Stimulated activated CD4-positive, alpha-beta T cell treated with anti-CD3 and anti-CD28 coated beads, Interleukin-2, amount 100 ng/mL, for 48 hours (primary cell): ENCODE results near the gene STX18.
"Not testable (repeated sequence)": the region's sequence is repeated elsewhere in the genome, so short reads cannot be mapped to it uniquely, and the experiment has no call there.

ENCODE experiments used
- DNase-seq, 2 donors: peaks; one replicate each; pipeline ENCODE4 v3.0.0-alpha.2; 2020

STX18 gene

GRCh38 chr4:4552042-4552441 lies 10.2 kb upstream of the STX18 start:
- DNase-seq, result not testable (repeated sequence)

- not testable (repeated sequence) for DNase-seq
These were observed 8.3 kb upstream of the STX18 start for GRCh38 chr4:4550161-4550560.

- DNase-seq, result no peak
These were observed 7.7 kb upstream of the STX18 start for GRCh38 chr4:4549534-4549933.

- DNase-seq, result no peak
These were observed 1.1 kb upstream of the STX18 start for GRCh38 chr4:4542774-4543485.

GRCh38 chr4:4541040-4541631 lies 712 bp downstream of the STX18 start:
- no peak for DNase-seq

- no peak for DNase-seq
These were observed 2.4 kb downstream of the STX18 start for GRCh38 chr4:4539481-4539880.

- no peak for DNase-seq
These were observed 6.3 kb downstream of the STX18 start for GRCh38 chr4:4535590-4535989.

GRCh38 chr4:4534515-4535145 lies 7.2 kb downstream of the STX18 start:
- DNase-seq, result no peak

- DNase-seq, result no peak
These were observed 8.2 kb downstream of the STX18 start for GRCh38 chr4:4533461-4534169.

- no peak for DNase-seq
These were observed 9.3 kb downstream of the STX18 start for GRCh38 chr4:4532371-4533154.

- DNase-seq, result no peak
These were observed 12.5 kb downstream of the STX18 start for GRCh38 chr4:4529392-4529791.

GRCh38 chr4:4526401-4526800 lies 15.4 kb downstream of the STX18 start:
- DNase-seq, result no peak

GRCh38 chr4:4524364-4524763 lies 17.5 kb downstream of the STX18 start:
- DNase-seq, result peak in 1 of 2 donors; percentile 4

- no peak for DNase-seq
These were observed 20.1 kb downstream of the STX18 start for GRCh38 chr4:4521731-4522130.

- DNase-seq, result no peak
These were observed 20.7 kb downstream of the STX18 start for GRCh38 chr4:4521136-4521535.

GRCh38 chr4:4519297-4519894 lies 22.5 kb downstream of the STX18 start:
- DNase-seq, result no peak

GRCh38 chr4:4518747-4519146 lies 23.1 kb downstream of the STX18 start:
- DNase-seq, result no peak

GRCh38 chr4:4514786-4515185 lies 27.1 kb downstream of the STX18 start:
- no peak for DNase-seq

GRCh38 chr4:4512282-4512681 lies 29.6 kb downstream of the STX18 start:
- no peak for DNase-seq

GRCh38 chr4:4510641-4511040 lies 31.2 kb downstream of the STX18 start:
- DNase-seq, result not testable (repeated sequence)

GRCh38 chr4:4509521-4509920 lies 32.3 kb downstream of the STX18 start:
- no peak for DNase-seq

GRCh38 chr4:4507923-4508322 lies 33.9 kb downstream of the STX18 start:
- no peak for DNase-seq
